DOHH2 (cell line): Measurements from ENCODE around the gene SLC25A39.

ENCODE experiments used
- H3F3A ChIP-seq: fragments of 200-600 bp; sonication (generic), shearing (Covaris generic); 2 replicates; pipeline ENCODE4 v1.6.0; 2016; ENCODE audit warnings: antibody characterized with exemption, mild to moderate bottlenecking; ENCODE audit not compliant: control insufficient read depth, insufficient read depth
- H3K27ac ChIP-seq: fragments of 200-600 bp; sonication (generic); 2 replicates; pipeline ENCODE4 v1.5.1; 2014; ENCODE audit warnings: low read depth, mild to moderate bottlenecking, low read length, moderate library complexity
- H3K27me3 ChIP-seq: fragments of 200-600 bp; sonication (generic); 2 replicates; pipeline ENCODE4 v1.6.1; 2014; ENCODE audit warnings: mild to moderate bottlenecking, low read length, mixed read lengths; ENCODE audit not compliant: control insufficient read depth
- H3K36me3 ChIP-seq: fragments of 200-600 bp; sonication (generic); 2 replicates; pipeline ENCODE4 v1.6.1; 2014; ENCODE audit warnings: mild to moderate bottlenecking, low read length, moderate library complexity, mixed read lengths; ENCODE audit not compliant: control insufficient read depth
- H3K4me1 ChIP-seq: fragments of 200-600 bp; sonication (generic); 2 replicates; pipeline ENCODE4 v1.6.1; 2014; ENCODE audit warnings: mild to moderate bottlenecking, low read length, mixed read lengths; ENCODE audit not compliant: control insufficient read depth
- H3K4me2 ChIP-seq: fragments of 200-600 bp; sonication (generic); 2 replicates; pipeline ENCODE4 v1.6.0; 2014; ENCODE audit warnings: mild to moderate bottlenecking, low read length, moderate library complexity
- H3K4me3 ChIP-seq: fragments of 200-600 bp; sonication (generic); 2 replicates; pipeline ENCODE4 v1.5.1; 2014; ENCODE audit warnings: mild to moderate bottlenecking, low read length, mixed read lengths
- H3K79me2 ChIP-seq: fragments of 200-600 bp; sonication (generic); 2 replicates; pipeline ENCODE4 v1.6.1; 2014; ENCODE audit warnings: mild to moderate bottlenecking, low read length, mixed read lengths; ENCODE audit not compliant: control insufficient read depth
- H3K9me2 ChIP-seq: fragments of 200-600 bp; sonication (generic); replicated peaks from 2 replicates; pipeline ENCODE4 v1.6.1; 2014; ENCODE audit warnings: mild to moderate bottlenecking, low read length, mixed read lengths; ENCODE audit not compliant: control insufficient read depth
- H3K9me3 ChIP-seq: fragments of 200-600 bp; sonication (generic); 2 replicates; pipeline ENCODE4 v1.6.1; 2014; ENCODE audit warnings: antibody characterized with exemption, low read length, mixed read lengths; ENCODE audit not compliant: control insufficient read depth, insufficient read depth
- H4K20me1 ChIP-seq: fragments of 200-600 bp; sonication (generic); 2 replicates; pipeline ENCODE4 v1.6.0; 2014; ENCODE audit warnings: low read depth, mild to moderate bottlenecking, antibody characterized with exemption, low read length, moderate library complexity; ENCODE audit not compliant: control insufficient read depth, insufficient read depth
- CTCF ChIP-seq: fragments of 200-600 bp; sonication (generic); IDR thresholded peaks from one replicate; pipeline ENCODE4 v1.5.1; 2014; ENCODE audit warnings: antibody characterized with exemption, mild to moderate bottlenecking, low read depth, low read length; ENCODE audit not compliant: poor library complexity, severe bottlenecking
- EZH2phosphoT487 ChIP-seq: fragments of 200-600 bp; sonication (generic); IDR thresholded peaks from 2 replicates; pipeline ENCODE4 v1.6.1; 2017; ENCODE audit warnings: borderline replicate concordance, mild to moderate bottlenecking, antibody characterized with exemption, low read length, moderate library complexity, mixed read lengths

SLC25A39 gene

GRCh38 chr17:44320066-44320465 lies 4.6 kb downstream of the SLC25A39 start:
- peaks cover 3% of the 10 kb centered on the region; the same call in 1 of the 2 replicates for H3F3A ChIP-seq
- peaks cover 12% of the 10 kb centered on the region for H3K27me3 ChIP-seq
- peaks cover 3% of the 10 kb centered on the region; the same call in 1 of the 2 replicates for H4K20me1 ChIP-seq
- TF ChIP-seq CTCF (no peak), EZH2phosphoT487 (no peak)
- H3K79me2 ChIP-seq, result peaks cover 26% of the 10 kb centered on the region
- no peaks in the 10 kb centered on the region for H3K9me3 ChIP-seq
- no peak overlapping the region for H3K4me2 ChIP-seq
- no peak overlapping the region for H3K27ac ChIP-seq
- H3K9me2 ChIP-seq, result no peaks in the 10 kb centered on the region
- peaks cover 22% of the 10 kb centered on the region for H3K4me1 ChIP-seq
- H3K4me3 ChIP-seq, result no peak overlapping the region
- H3K36me3 ChIP-seq, result peaks cover 40% of the 10 kb centered on the region

- Histone ChIP-seq H3K4me3 (no peak overlapping the region), H3K4me1 (peaks cover 18% of the 10 kb centered on the region), H3K27me3 (peaks cover 24% of the 10 kb centered on the region), H3K79me2 (peaks cover 11% of the 10 kb centered on the region), H3K27ac (no peak overlapping the region), H3K4me2 (no peak overlapping the region), H3K9me3 (no peaks in the 10 kb centered on the region), H4K20me1 (peaks cover 3% of the 10 kb centered on the region; the same call in 1 of the 2 replicates), H3K9me2 (no peaks in the 10 kb centered on the region), H3K36me3 (peaks cover 37% of the 10 kb centered on the region), H3F3A (peaks cover 3% of the 10 kb centered on the region; the same call in 1 of the 2 replicates)
- TF ChIP-seq EZH2phosphoT487 (no peak), CTCF (no peak)
Observed at GRCh38 chr17:44318077-44318892, 6.3 kb downstream of the SLC25A39 start.

- H3K27me3 ChIP-seq, result peaks cover 24% of the 10 kb centered on the region
- H4K20me1 ChIP-seq, result peaks cover 3% of the 10 kb centered on the region; the same call in 1 of the 2 replicates
- no peaks in the 10 kb centered on the region for H3K9me3 ChIP-seq
- H3K9me2 ChIP-seq, result no peaks in the 10 kb centered on the region
- peaks cover 3% of the 10 kb centered on the region; the same call in 1 of the 2 replicates for H3F3A ChIP-seq
- H3K27ac ChIP-seq, result no peak overlapping the region
- no peak for TF ChIP-seq CTCF
- TF ChIP-seq EZH2phosphoT487, result no peak
- H3K4me2 ChIP-seq, result no peak overlapping the region
- peaks cover 15% of the 10 kb centered on the region for H3K4me1 ChIP-seq
- H3K36me3 ChIP-seq, result peaks cover 36% of the 10 kb centered on the region
- no peak overlapping the region for H3K4me3 ChIP-seq
- H3K79me2 ChIP-seq, result peaks cover 4% of the 10 kb centered on the region
Observed at GRCh38 chr17:44317545-44317944, 7.1 kb downstream of the SLC25A39 start.
